Measurements from ENCODE around the gene LSAMP. TPM values are rescaled to one million over a fixed set of nuclear protein-coding genes. Genes with fewer than 3 reads are reported as not detected.

Gene LSAMP
- polyA plus RNA-seq, 3 donors = not detected

DNA sequence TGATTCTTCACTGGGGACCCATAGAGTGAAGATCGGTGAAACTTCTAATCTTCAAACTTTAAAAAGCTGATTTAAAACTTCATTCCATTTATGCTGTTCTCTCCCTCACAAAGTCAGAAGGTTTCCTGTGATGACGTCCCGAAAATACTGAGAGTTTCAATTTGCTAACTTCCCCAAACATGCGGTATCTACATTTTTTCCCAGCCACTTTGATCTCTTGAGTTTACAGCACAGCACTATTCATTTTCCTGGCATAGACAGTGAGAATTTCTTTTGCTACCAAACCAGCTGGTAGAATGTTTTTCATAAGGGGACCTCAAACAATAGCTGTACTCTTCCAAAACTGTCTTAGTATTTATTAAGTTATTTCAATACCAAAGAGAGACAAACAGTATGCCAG, 156.8 kb downstream of the LSAMP start:
- Histone ChIP-seq H3K9ac (ENCODE audit: insufficient read depth, low read length, poor library complexity, severe bottlenecking) (no peak overlapping the region), H2AFZ (ENCODE audit: insufficient read depth, low read depth, low read length, poor library complexity, severe bottlenecking) (no peak overlapping the region), H3K4me1 (ENCODE audit: control insufficient read depth in 1 of 2, insufficient read depth in 2 of 2, low read length in 2 of 2) (no peaks in the 10 kb centered on the region), H3K9me3 (replicated peaks in 1 of 2; ENCODE audit: control insufficient read depth in 1 of 2, insufficient read depth in 1 of 2, low read length in 2 of 2) (no peaks in the 10 kb centered on the region), H4K20me1 (ENCODE audit: insufficient read depth, low read length) (no peaks in the 10 kb centered on the region), H3K4me2 (replicated peaks; ENCODE audit: extremely low read depth, low read length, poor library complexity, severe bottlenecking) (no peak overlapping the region), H3K79me2 (ENCODE audit: insufficient read depth, low read length) (no peaks in the 10 kb centered on the region), H3K27me3 (ENCODE audit: control insufficient read depth in 2 of 2, insufficient read depth in 2 of 2, low read length in 2 of 2) (no peaks in the 10 kb centered on the region), H3K4me3 (replicated peaks in 1 of 3; ENCODE audit: low read depth in 2 of 3, low read length in 3 of 3) (no peak overlapping the region), H3K36me3 (replicated peaks in 1 of 2; ENCODE audit: control insufficient read depth in 1 of 2, insufficient read depth in 2 of 2, low read length in 2 of 2) (no peaks in the 10 kb centered on the region), H3K27ac (ENCODE audit: low read depth in 1 of 2, low read length in 2 of 2) (no peak overlapping the region)
- Mint-ChIP-seq H3K4me3 (no peak overlapping the region), H3K9me3 (peaks cover 0 to 2% (median 0%) of the 10 kb centered on the region in 7 donors), H3K27ac (no peak overlapping the region), H3K27me3 (ENCODE audit: low read depth in 3 of 3) (no peaks in the 10 kb centered on the region), H3K4me1 (no peaks in the 10 kb centered on the region), H3K36me3 (no peaks in the 10 kb centered on the region)
- 50% methylated on average over 2 of the region's 4 CpGs for WGBS (ENCODE audit: insufficient coverage)
- DNase-seq = no peak
- intact Hi-C loops (cut with micrococcal nuclease) = no loop called here
- TF ChIP-seq, protein P1, sequence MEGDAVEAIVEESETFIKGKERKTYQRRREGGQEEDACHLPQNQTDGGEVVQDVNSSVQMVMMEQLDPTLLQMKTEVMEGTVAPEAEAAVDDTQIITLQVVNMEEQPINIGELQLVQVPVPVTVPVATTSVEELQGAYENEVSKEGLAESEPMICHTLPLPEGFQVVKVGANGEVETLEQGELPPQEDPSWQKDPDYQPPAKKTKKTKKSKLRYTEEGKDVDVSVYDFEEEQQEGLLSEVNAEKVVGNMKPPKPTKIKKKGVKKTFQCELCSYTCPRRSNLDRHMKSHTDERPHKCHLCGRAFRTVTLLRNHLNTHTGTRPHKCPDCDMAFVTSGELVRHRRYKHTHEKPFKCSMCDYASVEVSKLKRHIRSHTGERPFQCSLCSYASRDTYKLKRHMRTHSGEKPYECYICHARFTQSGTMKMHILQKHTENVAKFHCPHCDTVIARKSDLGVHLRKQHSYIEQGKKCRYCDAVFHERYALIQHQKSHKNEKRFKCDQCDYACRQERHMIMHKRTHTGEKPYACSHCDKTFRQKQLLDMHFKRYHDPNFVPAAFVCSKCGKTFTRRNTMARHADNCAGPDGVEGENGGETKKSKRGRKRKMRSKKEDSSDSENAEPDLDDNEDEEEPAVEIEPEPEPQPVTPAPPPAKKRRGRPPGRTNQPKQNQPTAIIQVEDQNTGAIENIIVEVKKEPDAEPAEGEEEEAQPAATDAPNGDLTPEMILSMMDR (IDR thresholded peaks at IDR 0.05) = no peak

DNA sequence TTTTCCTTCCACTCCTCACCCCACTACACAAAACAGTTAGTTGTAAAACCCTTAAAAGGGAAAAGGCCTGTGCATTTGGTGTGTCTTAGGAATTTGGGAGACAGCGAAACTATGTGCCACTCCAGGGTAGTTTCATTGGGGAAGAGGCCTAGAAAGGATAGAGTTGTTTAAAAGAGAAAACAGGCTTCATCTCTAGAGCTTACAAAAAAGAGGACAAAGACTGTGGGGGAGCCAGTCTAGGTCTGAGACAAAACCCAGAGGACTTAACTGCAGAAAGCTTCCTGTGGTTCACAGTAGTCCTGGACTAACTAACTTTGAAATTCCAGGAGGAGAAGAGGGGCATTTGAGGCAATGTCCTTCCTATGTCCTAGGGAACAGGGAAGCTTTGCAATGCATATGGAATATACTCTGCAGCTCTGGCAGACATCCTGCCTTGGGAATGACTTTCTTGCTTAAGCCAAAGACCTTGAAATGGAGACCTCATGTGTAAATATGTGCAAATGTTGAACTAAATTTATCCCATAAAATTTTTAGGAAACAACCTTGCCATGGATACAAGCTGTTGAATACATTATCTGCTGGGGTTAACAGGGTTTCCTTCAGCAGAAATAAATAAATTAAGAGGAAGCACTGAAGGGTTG, 159.4 kb downstream of the LSAMP start:
- Histone ChIP-seq H3K9me3 (replicated peaks in 1 of 2; ENCODE audit: control insufficient read depth in 1 of 2, insufficient read depth in 1 of 2, low read length in 2 of 2) (no peaks in the 10 kb centered on the region), H3K79me2 (ENCODE audit: insufficient read depth, low read length) (no peaks in the 10 kb centered on the region), H4K20me1 (ENCODE audit: insufficient read depth, low read length) (no peaks in the 10 kb centered on the region), H3K27me3 (ENCODE audit: control insufficient read depth in 2 of 2, insufficient read depth in 2 of 2, low read length in 2 of 2) (no peaks in the 10 kb centered on the region), H3K9ac (ENCODE audit: insufficient read depth, low read length, poor library complexity, severe bottlenecking) (no peak overlapping the region), H3K4me3 (replicated peaks in 1 of 3; ENCODE audit: low read depth in 2 of 3, low read length in 3 of 3) (no peak overlapping the region), H3K4me2 (replicated peaks; ENCODE audit: extremely low read depth, low read length, poor library complexity, severe bottlenecking) (no peak overlapping the region), H3K4me1 (ENCODE audit: control insufficient read depth in 1 of 2, insufficient read depth in 2 of 2, low read length in 2 of 2) (no peaks in the 10 kb centered on the region), H2AFZ (ENCODE audit: insufficient read depth, low read depth, low read length, poor library complexity, severe bottlenecking) (no peak overlapping the region), H3K36me3 (replicated peaks in 1 of 2; ENCODE audit: control insufficient read depth in 1 of 2, insufficient read depth in 2 of 2, low read length in 2 of 2) (no peaks in the 10 kb centered on the region), H3K27ac (ENCODE audit: low read depth in 1 of 2, low read length in 2 of 2) (no peak overlapping the region)
- intact Hi-C loops (cut with micrococcal nuclease) = no loop called here
- TF ChIP-seq, protein P1 (IDR thresholded peaks at IDR 0.05) = no peak
- Mint-ChIP-seq H3K4me1 (no peaks in the 10 kb centered on the region), H3K4me3 (no peak overlapping the region), H3K27me3 (ENCODE audit: low read depth in 3 of 3) (no peaks in the 10 kb centered on the region), H3K27ac (no peak overlapping the region), H3K9me3 (peaks cover 0 to 2% (median 0%) of the 10 kb centered on the region in 7 donors), H3K36me3 (no peaks in the 10 kb centered on the region)
- no peak for DNase-seq
- 100% methylated on average over 1 of the region's 1 CpG for WGBS (ENCODE audit: insufficient coverage)
